Activated naive CD4-positive, alpha-beta T cell treated with anti-CD3 and anti-CD28 coated beads, Interleukin-2, amount 50 U/mL, for 24 hours (primary cell): ENCODE results near the gene KIR2DL3.
"Not testable (repeated sequence)": the region's sequence is repeated elsewhere in the genome, so short reads cannot be mapped to it uniquely, and the experiment has no call there.

Source experiments
- H3K27ac Mint-ChIP-seq: one replicate; pipeline ENCODE4 v1.8.0; 2021; ENCODE audit warnings: mild to moderate bottlenecking, mixed read lengths
- H3K27me3 Mint-ChIP-seq: one replicate; pipeline ENCODE4 v1.8.0; 2021; ENCODE audit warnings: mixed read lengths
- H3K36me3 Mint-ChIP-seq: one replicate; pipeline ENCODE4 v1.8.0; 2021; ENCODE audit warnings: mixed read lengths
- H3K4me1 Mint-ChIP-seq: one replicate; pipeline ENCODE4 v1.8.0; 2021; ENCODE audit warnings: mixed read lengths
- H3K4me3 Mint-ChIP-seq: one replicate; pipeline ENCODE4 v1.8.0; 2021; ENCODE audit warnings: mild to moderate bottlenecking, mixed read lengths
- H3K9me3 Mint-ChIP-seq: one replicate; pipeline ENCODE4 v1.8.0; 2021; ENCODE audit warnings: mixed read lengths

Gene KIR2DL3

DNA sequence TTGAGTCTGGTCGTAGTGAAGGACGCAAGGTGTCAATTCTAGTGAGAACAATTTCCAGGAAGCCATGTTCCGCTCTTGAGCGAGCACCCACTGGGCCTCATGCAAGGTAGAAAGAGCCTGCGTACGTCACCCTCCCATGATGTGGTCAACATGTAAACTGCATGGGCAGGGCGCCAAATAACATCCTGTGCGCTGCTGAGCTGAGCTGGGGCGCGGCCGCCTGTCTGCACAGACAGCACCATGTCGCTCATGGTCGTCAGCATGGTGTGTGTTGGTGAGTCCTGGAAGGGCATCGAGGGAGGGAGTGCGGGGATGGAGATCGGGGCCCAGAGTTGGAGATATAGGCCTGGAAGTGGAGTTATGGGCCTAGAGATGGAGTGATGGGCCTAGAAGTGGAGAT lies at the start of gene KIR2DL3:
TSS of gene KIR2DL3 (plus strand) at position 208 of the 400 bp plus-strand sequence. CDS start at position 241, 33 bp downstream.
- H3K9me3 Mint-ChIP-seq, H3K36me3 Mint-ChIP-seq, H3K27me3 Mint-ChIP-seq, H3K4me1 Mint-ChIP-seq, H3K27ac Mint-ChIP-seq: not testable (repeated sequence)
- peak within 1 kb of the TSS; percentile 19 for H3K4me3 Mint-ChIP-seq

DNA sequence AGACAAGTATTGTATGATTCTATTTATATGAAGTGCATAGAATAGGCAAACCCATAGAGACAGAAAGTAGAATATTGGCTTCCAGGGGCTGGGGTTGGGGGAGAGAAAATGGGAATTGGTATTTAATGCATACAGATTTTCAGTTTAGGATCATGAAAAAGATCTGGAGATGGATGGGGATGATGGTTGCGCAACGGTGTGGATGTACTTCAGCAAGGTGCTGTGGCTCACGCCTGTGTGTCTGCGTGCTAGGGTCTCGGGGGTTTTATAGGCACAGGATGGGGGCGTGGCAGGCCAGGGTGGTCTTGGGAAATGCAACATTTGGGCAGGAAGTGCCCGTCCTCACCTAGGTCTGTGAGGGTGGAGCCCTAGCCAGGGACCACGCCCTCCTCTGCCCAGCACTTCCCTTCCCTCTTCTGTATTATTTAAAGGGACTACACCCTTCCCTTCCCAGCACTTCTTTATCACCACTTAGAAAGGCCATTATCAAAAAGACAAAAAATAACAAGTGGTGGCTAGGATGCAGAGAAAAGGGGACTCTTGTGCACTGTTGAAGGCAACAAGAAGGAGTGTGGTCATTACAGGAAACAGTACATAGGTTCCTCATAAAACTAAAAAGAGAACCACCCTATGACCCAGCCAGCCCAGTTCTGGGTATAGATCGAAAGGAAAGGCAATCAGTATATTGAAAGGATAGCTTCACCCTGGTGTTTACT lies 46.6 kb upstream of the KIR2DL3 start:
- Mint-ChIP-seq H3K27me3 (peaks cover 24% of the 10 kb centered on the region), H3K36me3 (no peaks in the 10 kb centered on the region), H3K27ac (peak overlapping the region; percentile 14), H3K9me3 (no peaks in the 10 kb centered on the region), H3K4me1 (no peaks in the 10 kb centered on the region), H3K4me3 (no peak overlapping the region)

DNA sequence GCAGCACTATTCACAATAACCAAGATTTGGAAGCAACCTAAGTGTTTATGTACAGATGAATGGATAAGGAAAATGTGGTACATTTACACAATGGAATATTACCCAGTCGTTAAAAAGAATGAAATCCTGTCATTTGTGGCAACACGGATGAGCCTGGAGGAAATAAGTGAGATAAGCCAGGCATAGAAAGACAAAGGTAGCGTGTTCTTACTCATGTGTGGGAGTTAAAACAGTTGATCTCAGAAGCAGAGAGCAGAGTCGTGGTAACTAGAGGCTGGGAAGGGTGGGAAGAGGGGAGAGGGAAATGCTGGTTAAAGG lies 46.1 kb upstream of the KIR2DL3 start:
- Mint-ChIP-seq H3K4me3 (no peak overlapping the region), H3K27ac (no peak overlapping the region), H3K4me1 (no peaks in the 10 kb centered on the region), H3K9me3 (no peaks in the 10 kb centered on the region), H3K27me3 (peaks cover 21% of the 10 kb centered on the region), H3K36me3 (no peaks in the 10 kb centered on the region)

DNA sequence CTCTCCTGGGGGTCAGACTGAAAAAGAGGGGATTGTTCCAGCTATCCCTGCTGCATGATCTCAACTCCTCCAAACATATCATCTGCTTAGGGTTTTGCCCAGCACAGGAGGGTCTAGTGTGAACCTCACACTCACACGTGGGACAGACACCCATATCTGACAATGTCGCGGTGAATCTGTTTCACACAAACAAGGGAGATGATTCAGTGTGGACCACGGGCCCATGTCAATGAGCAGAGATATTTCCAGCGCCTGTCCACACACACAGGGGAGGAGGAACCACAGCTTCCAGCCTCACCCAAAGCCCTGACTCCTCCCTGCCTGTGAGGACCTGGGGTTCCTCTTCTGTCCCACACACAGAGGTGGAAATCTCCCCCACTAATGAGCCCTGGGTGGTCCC lies 43.7 kb upstream of the KIR2DL3 start:
- no peak overlapping the region for H3K27ac Mint-ChIP-seq
- H3K4me1 Mint-ChIP-seq: no peaks in the 10 kb centered on the region
- no peaks in the 10 kb centered on the region for H3K9me3 Mint-ChIP-seq
- H3K36me3 Mint-ChIP-seq: no peaks in the 10 kb centered on the region
- peaks cover 26% of the 10 kb centered on the region for H3K27me3 Mint-ChIP-seq
- H3K4me3 Mint-ChIP-seq: no peak overlapping the region

DNA sequence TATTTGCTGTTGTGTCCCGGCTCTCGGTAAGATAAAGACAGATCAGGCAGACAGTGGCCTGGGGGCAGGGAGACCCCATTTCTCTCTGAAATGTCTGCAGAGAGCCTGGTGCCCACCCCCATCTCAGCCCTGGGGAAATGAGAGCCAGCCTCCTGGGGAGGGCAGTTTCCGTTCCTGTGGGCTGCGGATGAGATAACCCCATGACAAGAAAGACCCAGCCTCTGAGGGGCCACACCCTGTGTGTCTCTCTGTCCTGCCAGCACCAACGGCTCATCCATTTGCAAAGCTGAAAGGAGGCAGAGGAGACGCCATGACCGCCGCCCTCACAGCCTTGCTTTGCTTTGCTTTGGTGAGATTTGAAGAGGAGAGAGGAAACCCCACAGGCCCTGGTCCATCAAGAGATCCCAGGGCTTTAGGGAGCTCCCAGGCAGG lies 42.2 kb upstream of the KIR2DL3 start:
- Mint-ChIP-seq H3K4me1 (no peaks in the 10 kb centered on the region), H3K4me3 (no peak overlapping the region), H3K27me3 (peaks cover 29% of the 10 kb centered on the region)

DNA sequence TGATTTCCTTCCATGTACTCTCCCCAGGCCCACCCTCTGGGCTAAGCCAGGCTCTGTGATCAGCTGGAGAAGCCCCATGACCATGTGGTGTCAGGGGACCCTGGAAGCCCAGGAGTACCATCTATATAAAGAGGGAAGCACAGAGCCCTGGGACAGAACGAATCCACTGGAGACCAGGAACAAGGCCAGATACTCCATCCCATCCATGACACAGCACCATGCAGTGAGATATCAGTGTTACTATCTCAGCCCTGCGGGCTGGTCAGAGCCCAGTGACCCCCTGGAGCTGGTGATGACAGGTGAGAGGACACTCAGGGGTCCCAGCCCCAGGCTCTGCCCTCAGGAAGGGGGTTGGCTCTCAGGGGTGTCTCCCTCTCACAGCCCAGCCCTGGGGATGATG lies 41.5 kb upstream of the KIR2DL3 start:
- no peaks in the 10 kb centered on the region for H3K36me3 Mint-ChIP-seq

More for the DNA sequence above, 42.2 kb upstream of the KIR2DL3 start:
- no peak overlapping the region for H3K27ac Mint-ChIP-seq
- no peaks in the 10 kb centered on the region for H3K9me3 Mint-ChIP-seq
- no peaks in the 10 kb centered on the region for H3K36me3 Mint-ChIP-seq

DNA sequence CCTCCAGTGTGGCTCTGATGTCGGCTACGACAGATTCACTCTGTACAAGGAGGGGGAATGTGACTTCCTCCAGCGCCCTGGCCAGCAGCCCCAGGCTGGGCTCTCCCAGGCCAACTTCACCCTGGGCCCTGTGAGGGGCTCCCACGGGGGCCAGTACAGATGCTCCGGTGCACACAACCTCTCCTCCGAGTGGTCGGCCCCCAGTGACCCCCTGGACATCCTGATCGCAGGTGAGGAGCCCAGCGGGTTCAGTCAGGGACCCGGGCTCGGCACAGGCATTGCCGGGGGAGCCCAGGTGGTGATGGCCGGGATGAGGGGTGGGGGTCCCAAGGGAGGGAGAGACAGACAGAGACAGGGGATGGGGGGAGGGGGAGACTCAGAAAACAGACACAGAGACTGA lies 40.6 kb upstream of the KIR2DL3 start:
- H3K27me3 Mint-ChIP-seq: peaks cover 21% of the 10 kb centered on the region
- H3K27ac Mint-ChIP-seq, H3K9me3 Mint-ChIP-seq, H3K4me1 Mint-ChIP-seq, H3K4me3 Mint-ChIP-seq, H3K36me3 Mint-ChIP-seq: not testable (repeated sequence)

More for the DNA sequence above, 41.5 kb upstream of the KIR2DL3 start:
- Mint-ChIP-seq H3K9me3 (no peaks in the 10 kb centered on the region), H3K4me3 (no peak overlapping the region), H3K27me3 (peaks cover 24% of the 10 kb centered on the region), H3K27ac (no peak overlapping the region), H3K4me1 (no peaks in the 10 kb centered on the region)

DNA sequence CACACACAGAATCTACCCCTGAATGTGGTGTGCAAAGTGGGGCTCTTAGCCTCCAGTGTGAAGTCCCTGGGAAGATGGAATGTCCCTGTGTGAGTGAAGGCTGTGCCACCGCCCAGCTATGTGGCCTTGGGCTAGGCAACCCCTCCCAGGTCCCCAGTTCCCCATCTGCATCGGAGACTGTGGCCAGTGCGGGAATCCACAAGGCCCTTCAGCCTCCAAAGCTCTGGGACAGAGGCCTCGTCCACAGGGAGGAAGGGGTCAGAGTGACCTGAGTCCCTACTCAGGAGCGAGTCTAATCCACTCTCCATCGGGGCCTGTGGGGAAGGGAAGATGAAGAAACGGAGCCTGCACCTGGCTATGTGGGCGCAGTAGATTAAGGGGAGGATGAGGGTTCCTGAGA lies 33.4 kb upstream of the KIR2DL3 start:
- Mint-ChIP-seq H3K4me3 (no peak overlapping the region), H3K27ac (no peak overlapping the region), H3K4me1 (no peaks in the 10 kb centered on the region), H3K9me3 (no peaks in the 10 kb centered on the region), H3K27me3 (peaks cover 14% of the 10 kb centered on the region), H3K36me3 (no peaks in the 10 kb centered on the region)

DNA sequence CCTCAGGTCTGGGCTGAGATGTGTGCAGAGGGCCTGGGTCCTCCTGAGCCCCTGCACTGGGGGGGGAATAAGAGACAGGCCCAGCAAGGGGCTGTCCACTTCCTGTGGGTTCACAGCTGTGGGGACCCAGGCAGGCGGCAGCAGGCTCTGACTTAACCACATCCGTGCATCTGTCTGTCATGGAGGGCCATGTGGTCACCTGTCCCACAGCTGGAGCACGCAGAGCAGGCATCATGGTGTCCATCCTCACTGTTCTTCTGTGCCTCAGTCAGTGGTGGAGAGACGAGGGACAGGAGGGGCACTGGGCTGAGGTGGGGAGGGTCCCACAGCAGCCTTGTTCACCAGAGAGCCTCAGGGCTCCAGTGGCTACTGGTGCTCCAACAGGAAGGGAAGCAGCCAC lies 30.4 kb upstream of the KIR2DL3 start:
- Mint-ChIP-seq H3K36me3 (no peaks in the 10 kb centered on the region), H3K27ac (no peak overlapping the region), H3K4me1 (peaks cover 5% of the 10 kb centered on the region), H3K4me3 (no peak overlapping the region), H3K27me3 (peaks cover 10% of the 10 kb centered on the region), H3K9me3 (no peaks in the 10 kb centered on the region)

DNA sequence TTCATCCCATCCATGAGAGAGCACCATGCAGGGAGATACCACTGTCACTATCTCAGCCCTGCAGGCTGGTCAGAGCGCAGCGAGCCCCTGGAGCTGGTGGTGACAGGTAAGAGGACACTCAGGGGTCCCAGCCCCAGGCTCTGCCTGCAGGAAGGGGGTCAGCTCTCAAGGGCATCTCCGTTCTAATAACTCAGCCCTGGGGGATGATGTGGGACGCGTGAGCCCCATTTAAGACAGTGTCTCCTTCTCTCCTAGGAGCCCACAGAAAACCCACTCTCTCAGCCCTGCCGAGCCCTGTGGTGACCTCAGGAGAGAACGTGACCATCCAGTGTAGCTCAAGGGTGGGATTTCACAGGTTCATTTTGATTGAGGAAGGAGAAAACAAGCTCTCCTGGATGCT lies 29.5 kb upstream of the KIR2DL3 start:
- no peaks in the 10 kb centered on the region for H3K9me3 Mint-ChIP-seq
- H3K27ac Mint-ChIP-seq: no peak overlapping the region
- no peak overlapping the region for H3K4me3 Mint-ChIP-seq

DNA sequence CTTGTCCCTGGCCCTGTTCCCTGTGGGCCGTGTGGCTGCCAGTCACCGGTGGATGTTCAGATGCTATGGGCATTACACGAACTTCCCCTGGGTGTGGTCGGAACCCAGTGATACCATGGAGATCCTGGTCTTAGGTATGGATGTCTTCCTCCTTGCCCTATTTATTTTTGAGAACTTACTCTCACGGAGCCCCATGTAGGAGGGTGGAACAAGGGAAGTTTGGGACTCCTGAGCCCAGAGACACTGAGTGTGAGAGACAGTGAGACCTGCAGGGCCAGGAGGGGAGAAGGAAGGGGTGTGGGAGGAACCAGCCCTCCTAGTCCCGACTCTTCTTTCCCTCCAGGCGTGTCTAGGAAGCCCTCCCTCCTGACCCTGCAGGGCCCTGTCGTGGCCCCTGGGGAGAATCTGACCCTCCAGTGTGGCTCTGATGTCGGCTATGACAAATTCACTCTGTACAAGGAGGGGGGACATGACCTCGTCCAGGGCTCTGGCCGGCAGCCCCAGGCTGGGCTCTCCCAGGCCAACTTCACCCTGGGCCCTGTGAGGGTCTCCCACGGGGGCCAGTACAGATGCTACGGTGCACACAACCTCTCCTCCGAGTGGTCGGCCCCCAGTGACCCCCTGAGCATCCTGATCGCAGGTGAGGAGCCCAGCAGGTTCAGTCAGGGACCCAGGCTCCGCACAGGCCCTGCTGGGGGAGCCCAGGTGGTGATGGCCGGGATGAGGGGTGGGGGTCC lies 28.9 kb upstream of the KIR2DL3 start:
- no peak overlapping the region for H3K27ac Mint-ChIP-seq
- H3K27me3 Mint-ChIP-seq: peaks cover 18% of the 10 kb centered on the region
- peaks cover 5% of the 10 kb centered on the region for H3K4me1 Mint-ChIP-seq
- no peaks in the 10 kb centered on the region for H3K36me3 Mint-ChIP-seq
- no peaks in the 10 kb centered on the region for H3K9me3 Mint-ChIP-seq
- H3K4me3 Mint-ChIP-seq: no peak overlapping the region

More for the DNA sequence above, 29.5 kb upstream of the KIR2DL3 start:
- H3K4me1 Mint-ChIP-seq: peaks cover 5% of the 10 kb centered on the region
- peaks cover 14% of the 10 kb centered on the region for H3K27me3 Mint-ChIP-seq
- H3K36me3 Mint-ChIP-seq: no peaks in the 10 kb centered on the region

DNA sequence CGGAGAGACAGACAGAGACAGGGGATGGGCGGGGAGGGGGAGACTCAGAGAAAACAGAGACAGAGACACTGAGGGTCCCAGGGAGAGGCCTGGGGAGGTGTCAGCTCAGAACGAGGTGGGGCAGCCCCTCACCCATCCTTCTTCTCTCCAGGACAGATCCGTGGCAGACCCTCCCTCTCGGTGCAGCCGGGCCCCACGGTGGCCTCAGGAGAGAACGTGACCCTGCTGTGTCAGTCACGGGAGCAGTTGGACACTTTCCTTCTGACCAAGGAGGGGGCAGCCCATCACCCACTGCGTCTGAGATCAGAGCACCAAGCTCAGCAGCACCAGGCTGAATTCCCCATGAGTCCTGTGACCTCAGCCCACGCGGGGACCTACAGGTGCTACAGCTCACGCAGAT lies 28.4 kb upstream of the KIR2DL3 start:
- not testable (repeated sequence) for H3K36me3 Mint-ChIP-seq, H3K9me3 Mint-ChIP-seq, H3K27ac Mint-ChIP-seq, H3K4me3 Mint-ChIP-seq, H3K4me1 Mint-ChIP-seq
- peaks cover 18% of the 10 kb centered on the region for H3K27me3 Mint-ChIP-seq

DNA sequence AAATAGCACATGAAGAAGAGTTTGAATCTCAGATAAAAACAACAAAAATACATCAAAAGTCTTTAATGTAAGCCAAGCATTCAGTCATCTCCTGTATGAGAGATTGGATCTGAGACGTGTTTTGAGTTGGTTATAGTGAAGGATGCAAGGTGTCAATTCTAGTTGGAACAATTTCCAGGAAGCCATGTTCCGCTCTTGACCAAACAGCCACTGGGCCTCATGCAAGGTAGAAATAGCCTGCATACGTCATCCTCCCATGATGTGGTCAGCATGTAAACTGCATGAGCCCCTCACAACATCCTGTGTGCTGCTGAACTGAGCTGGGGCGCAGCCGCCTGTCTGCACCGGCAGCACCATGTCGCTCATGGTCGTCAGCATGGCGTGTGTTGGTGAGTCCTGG lies 14.2 kb upstream of the KIR2DL3 start, which contains the start of gene KIR3DL3:
TSS of gene KIR3DL3 (plus strand) at position 301 of the 400 bp plus-strand sequence. CDS start at position 356, 55 bp downstream.
- H3K27me3 Mint-ChIP-seq: peaks cover 3% of the 10 kb centered on the region
- peaks cover 2% of the 10 kb centered on the region for H3K36me3 Mint-ChIP-seq
- H3K4me1 Mint-ChIP-seq: no peaks in the 10 kb centered on the region
- H3K9me3 Mint-ChIP-seq: peaks cover 18% of the 10 kb centered on the region
- no peak within 1 kb of the TSS for H3K4me3 Mint-ChIP-seq
- peak within 1 kb of the TSS; percentile 10 for H3K27ac Mint-ChIP-seq

DNA sequence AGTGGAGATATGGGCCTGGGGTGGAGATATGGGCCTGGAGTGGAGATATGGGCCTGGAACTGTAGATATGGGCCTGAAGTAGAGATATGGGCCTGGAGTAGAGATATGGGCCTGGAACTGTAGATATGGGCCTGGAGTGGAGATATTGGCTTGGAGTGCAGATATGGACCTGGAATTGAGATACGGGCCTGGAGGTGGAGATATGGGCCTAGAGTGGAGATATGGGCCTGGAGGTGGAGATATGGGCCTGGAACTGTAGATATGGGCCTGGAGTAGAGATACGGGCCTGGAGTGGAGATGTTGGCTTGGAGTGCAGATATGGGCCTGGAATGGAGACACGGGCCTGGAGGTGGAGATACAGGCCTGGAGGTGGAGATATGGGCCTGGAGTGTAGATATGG lies 13.7 kb upstream of the KIR2DL3 start:
- Mint-ChIP-seq H3K36me3 (peaks cover 2% of the 10 kb centered on the region), H3K9me3 (peaks cover 16% of the 10 kb centered on the region), H3K27ac (peak overlapping the region; percentile 10), H3K27me3 (peaks cover 3% of the 10 kb centered on the region), H3K4me1 (no peaks in the 10 kb centered on the region), H3K4me3 (no peak overlapping the region)

DNA sequence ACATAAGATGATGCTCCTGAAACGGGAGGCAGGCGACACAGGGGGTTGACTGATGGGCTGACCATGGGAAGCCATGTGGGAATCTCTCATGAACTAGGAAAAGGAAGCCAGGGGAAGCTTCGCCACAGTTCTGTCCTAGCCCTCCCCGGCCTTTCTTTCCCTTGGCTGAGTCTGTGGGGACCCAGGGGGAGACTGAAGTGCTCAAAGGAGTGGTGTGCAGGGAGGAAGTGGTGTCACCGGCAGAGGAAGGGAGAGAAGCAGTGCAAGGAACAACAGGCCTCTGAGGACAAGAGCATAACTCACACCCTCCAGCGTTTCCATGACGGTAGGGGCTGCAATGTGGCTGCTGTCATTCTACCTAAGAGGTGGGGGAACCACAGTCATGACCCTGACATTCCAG lies 13.0 kb upstream of the KIR2DL3 start:
- H3K27me3 Mint-ChIP-seq: peaks cover 3% of the 10 kb centered on the region
- H3K9me3 Mint-ChIP-seq: peaks cover 11% of the 10 kb centered on the region
- H3K36me3 Mint-ChIP-seq: peaks cover 2% of the 10 kb centered on the region
- H3K27ac Mint-ChIP-seq: no peak overlapping the region
- H3K4me1 Mint-ChIP-seq: no peaks in the 10 kb centered on the region
- no peak overlapping the region for H3K4me3 Mint-ChIP-seq

DNA sequence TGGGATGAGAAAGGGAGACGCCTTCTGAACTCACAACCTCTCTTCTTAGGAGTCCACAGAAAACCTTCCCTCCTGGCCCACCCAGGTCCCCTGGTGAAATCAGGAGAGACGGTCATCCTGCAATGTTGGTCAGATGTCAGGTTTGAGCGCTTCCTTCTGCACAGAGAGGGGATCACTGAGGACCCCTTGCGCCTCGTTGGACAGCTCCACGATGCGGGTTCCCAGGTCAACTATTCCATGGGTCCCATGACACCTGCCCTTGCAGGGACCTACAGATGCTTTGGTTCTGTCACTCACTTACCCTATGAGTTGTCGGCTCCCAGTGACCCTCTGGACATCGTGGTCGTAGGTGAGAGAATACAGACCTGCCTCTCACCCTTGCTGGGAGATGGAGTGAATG lies 10.8 kb upstream of the KIR2DL3 start:
- peaks cover 10% of the 10 kb centered on the region for H3K27me3 Mint-ChIP-seq
- H3K36me3 Mint-ChIP-seq: no peaks in the 10 kb centered on the region
- H3K9me3 Mint-ChIP-seq: peaks cover 6% of the 10 kb centered on the region
- H3K4me3 Mint-ChIP-seq: no peak overlapping the region
- no peaks in the 10 kb centered on the region for H3K4me1 Mint-ChIP-seq
- H3K27ac Mint-ChIP-seq: no peak overlapping the region
